ENCODE measurements around the gene TIMM23.

GRCh38 chr10:46052057-46052790 is 79.9 kb downstream of the TIMM23 start:
- TF ChIP-seq EZH2 (IDR thresholded peaks at IDR 0.05; ENCODE audit: borderline replicate concordance, control insufficient read depth, low read depth, low read length) (no peak), KDM1A (IDR thresholded peaks at IDR 0.05; ENCODE audit: borderline replicate concordance) (no peak)
